Stimulated activated naive CD8-positive, alpha-beta T cell treated with anti-CD3 and anti-CD28 coated beads, Interleukin-15, Interleukin-2, amounts not matched to agents 100 ng/mL and 50 ng/mL, for 24 hours (primary cell): ENCODE results near the gene ICA1L.
"Not testable (repeated sequence)": the region's sequence is repeated elsewhere in the genome, so short reads cannot be mapped to it uniquely, and the experiment has no call there.

ENCODE experiments used
- H3K27ac Mint-ChIP-seq: one replicate; pipeline ENCODE4 v1.8.0; 2021; ENCODE audit warnings: mild to moderate bottlenecking, mixed read lengths
- H3K27me3 Mint-ChIP-seq: one replicate; pipeline ENCODE4 v1.8.0; 2021; ENCODE audit warnings: mixed read lengths
- H3K36me3 Mint-ChIP-seq: one replicate; pipeline ENCODE4 v1.8.0; 2021; ENCODE audit warnings: low read depth, mixed read lengths
- H3K4me1 Mint-ChIP-seq: one replicate; pipeline ENCODE4 v1.8.0; 2021; ENCODE audit warnings: low read depth, mixed read lengths
- H3K4me3 Mint-ChIP-seq: one replicate; pipeline ENCODE4 v1.8.0; 2021; ENCODE audit warnings: mild to moderate bottlenecking, mixed read lengths
- H3K9me3 Mint-ChIP-seq: one replicate; pipeline ENCODE4 v1.8.0; 2021; ENCODE audit warnings: mixed read lengths

The ICA1L gene

DNA sequence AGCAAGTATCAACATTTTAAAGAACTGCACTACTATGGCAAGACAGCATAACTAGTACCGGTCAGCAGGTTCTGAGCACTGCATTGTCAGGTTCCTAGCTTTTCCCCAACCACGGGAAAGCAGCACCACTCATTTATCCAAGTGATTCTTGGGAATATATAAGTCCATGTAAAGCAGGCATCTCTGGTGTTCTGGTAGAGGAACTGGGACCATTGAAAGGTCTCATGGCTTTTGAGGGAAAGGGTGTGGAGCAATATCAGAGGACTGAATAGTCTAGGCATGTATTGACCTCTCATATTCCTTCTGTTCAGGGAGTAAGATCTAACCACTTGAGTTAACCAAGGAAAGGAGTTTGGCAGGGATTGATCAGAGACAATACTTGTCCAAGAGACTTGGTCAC lies 6.1 kb upstream of the ICA1L start:
- no peaks in the 10 kb centered on the region for H3K27me3 Mint-ChIP-seq
- peaks cover 15% of the 10 kb centered on the region for H3K36me3 Mint-ChIP-seq
- no peak overlapping the region for H3K27ac Mint-ChIP-seq
- H3K4me3 Mint-ChIP-seq: no peak overlapping the region
- no peaks in the 10 kb centered on the region for H3K9me3 Mint-ChIP-seq
- H3K4me1 Mint-ChIP-seq: no peaks in the 10 kb centered on the region

DNA sequence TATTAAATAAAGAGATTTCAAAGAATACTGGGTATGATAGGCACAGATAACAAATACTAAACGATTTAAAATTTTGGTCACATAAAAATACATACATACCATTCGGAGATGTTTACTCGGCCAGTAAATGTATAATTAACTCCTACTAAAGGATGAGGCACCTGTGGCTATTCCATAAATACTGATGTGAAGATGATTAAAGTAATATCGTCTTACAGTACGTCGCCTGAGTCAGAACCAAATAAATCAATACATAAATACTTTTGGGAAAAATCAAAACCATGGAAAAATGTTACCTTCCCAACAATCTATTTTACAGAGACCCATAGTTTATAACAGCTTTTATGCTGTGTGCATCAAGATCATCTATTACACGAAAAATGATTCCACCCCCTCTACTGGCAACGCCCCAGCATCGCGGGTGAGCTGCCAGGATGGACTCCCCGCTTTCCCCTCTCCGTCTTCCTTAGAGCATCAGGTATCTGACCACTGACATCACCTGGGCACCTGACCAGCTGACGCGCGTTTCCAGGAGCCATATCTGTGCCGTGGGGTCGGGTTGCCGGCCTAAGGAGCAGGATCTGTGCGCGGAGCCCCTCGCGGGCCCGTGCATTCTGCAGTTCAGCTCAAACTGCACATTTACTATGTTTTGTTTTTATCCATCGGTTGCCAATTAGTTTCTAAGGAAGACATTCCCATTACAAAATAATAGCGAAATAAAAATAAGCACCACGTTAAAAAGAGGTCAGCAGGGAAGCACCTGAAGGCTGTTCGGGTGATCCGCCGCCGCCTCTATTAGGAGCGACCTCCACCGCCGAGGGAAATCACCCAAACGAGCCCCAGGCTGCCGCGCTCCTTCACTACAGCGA lies 901 bp downstream of the ICA1L start:
- Mint-ChIP-seq H3K4me1 (peaks cover 13% of the 10 kb centered on the region), H3K36me3 (no peaks in the 10 kb centered on the region), H3K9me3 (no peaks in the 10 kb centered on the region), H3K27ac (peak overlapping the region; percentile 82), H3K4me3 (peak overlapping the region; percentile 90), H3K27me3 (no peaks in the 10 kb centered on the region)

GRCh38 chr2:202861987-202862386 lies 9.6 kb downstream of the ICA1L start:
- no peaks in the 10 kb centered on the region for H3K36me3 Mint-ChIP-seq
- no peaks in the 10 kb centered on the region for H3K4me1 Mint-ChIP-seq
- H3K4me3 Mint-ChIP-seq: no peak overlapping the region
- H3K9me3 Mint-ChIP-seq: no peaks in the 10 kb centered on the region
- no peaks in the 10 kb centered on the region for H3K27me3 Mint-ChIP-seq
- H3K27ac Mint-ChIP-seq: no peak overlapping the region

GRCh38 chr2:202858601-202859000 lies 13.0 kb downstream of the ICA1L start:
- H3K4me3 Mint-ChIP-seq: no peak overlapping the region

GRCh38 chr2:202849343-202849742 lies 22.2 kb downstream of the ICA1L start:
- H3K36me3 Mint-ChIP-seq, H3K9me3 Mint-ChIP-seq, H3K4me3 Mint-ChIP-seq, H3K27ac Mint-ChIP-seq, H3K27me3 Mint-ChIP-seq, H3K4me1 Mint-ChIP-seq: not testable (repeated sequence)

More at GRCh38 chr2:202858601-202859000, 13.0 kb downstream of the ICA1L start:
- no peaks in the 10 kb centered on the region for H3K9me3 Mint-ChIP-seq
- no peak overlapping the region for H3K27ac Mint-ChIP-seq
- no peaks in the 10 kb centered on the region for H3K36me3 Mint-ChIP-seq
- H3K4me1 Mint-ChIP-seq: no peaks in the 10 kb centered on the region
- no peaks in the 10 kb centered on the region for H3K27me3 Mint-ChIP-seq

DNA sequence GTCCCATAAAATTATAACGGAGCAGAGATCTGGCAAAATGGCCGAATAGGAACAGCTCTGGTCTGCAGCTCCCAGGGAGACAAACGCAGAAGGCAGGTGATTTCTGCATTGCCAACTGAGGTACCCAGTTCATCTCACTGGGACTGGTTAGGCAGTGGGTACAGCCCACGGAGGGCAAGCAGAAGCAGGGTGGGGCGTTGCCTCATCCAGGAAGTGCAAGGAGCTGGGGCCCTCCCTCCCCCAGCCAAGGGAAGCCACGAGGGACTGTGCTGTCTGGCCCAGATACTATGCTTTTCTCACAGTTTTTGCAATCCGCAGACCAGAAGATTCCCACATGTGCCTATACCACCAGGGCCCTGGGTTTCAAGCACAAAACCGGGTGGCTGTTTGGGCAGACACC lies 22.8 kb downstream of the ICA1L start:
- H3K36me3 Mint-ChIP-seq: no peaks in the 10 kb centered on the region
- peaks cover 3% of the 10 kb centered on the region for H3K9me3 Mint-ChIP-seq
- no peak overlapping the region for H3K27ac Mint-ChIP-seq
- H3K4me3 Mint-ChIP-seq: no peak overlapping the region
- peaks cover 7% of the 10 kb centered on the region for H3K4me1 Mint-ChIP-seq
- H3K27me3 Mint-ChIP-seq: no peaks in the 10 kb centered on the region

GRCh38 chr2:202847693-202848524 lies 23.7 kb downstream of the ICA1L start:
- H3K4me1 Mint-ChIP-seq: peaks cover 7% of the 10 kb centered on the region
- peaks cover 7% of the 10 kb centered on the region for H3K9me3 Mint-ChIP-seq
- H3K4me3 Mint-ChIP-seq: no peak overlapping the region
- no peak overlapping the region for H3K27ac Mint-ChIP-seq
- H3K27me3 Mint-ChIP-seq: no peaks in the 10 kb centered on the region
- H3K36me3 Mint-ChIP-seq: peaks cover 7% of the 10 kb centered on the region

DNA sequence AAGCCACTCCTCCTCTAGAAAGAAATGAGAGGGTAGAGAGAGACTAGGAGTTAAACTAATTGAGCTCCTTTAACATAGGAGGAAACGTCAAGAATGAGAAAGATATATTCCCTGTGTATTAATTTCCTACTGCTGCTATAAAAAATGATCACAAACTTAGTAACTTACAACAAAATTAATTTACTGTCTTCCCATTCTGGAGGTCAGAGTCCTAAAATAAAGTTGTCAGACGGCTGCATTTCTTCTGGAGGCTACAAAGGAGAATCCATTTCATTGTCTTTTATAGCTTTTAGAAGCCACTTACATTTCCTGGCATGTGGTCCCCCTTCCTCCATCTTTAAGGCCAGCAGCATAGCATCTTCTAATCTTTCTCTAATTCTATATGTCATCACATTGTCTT lies 26.9 kb downstream of the ICA1L start:
- Mint-ChIP-seq H3K27ac (no peak overlapping the region), H3K27me3 (no peaks in the 10 kb centered on the region), H3K36me3 (peaks cover 14% of the 10 kb centered on the region), H3K4me3 (no peak overlapping the region), H3K9me3 (peaks cover 11% of the 10 kb centered on the region), H3K4me1 (peaks cover 7% of the 10 kb centered on the region)

GRCh38 chr2:202842690-202843089 lies 28.9 kb downstream of the ICA1L start:
- Mint-ChIP-seq H3K4me3 (no peak overlapping the region), H3K4me1 (no peaks in the 10 kb centered on the region), H3K36me3 (peaks cover 14% of the 10 kb centered on the region), H3K27ac (no peak overlapping the region), H3K27me3 (no peaks in the 10 kb centered on the region), H3K9me3 (peaks cover 9% of the 10 kb centered on the region)

- no peaks in the 10 kb centered on the region for H3K4me1 Mint-ChIP-seq
- no peak overlapping the region for H3K27ac Mint-ChIP-seq
- H3K27me3 Mint-ChIP-seq: no peaks in the 10 kb centered on the region
- H3K4me3 Mint-ChIP-seq: no peak overlapping the region
- H3K9me3 Mint-ChIP-seq: peaks cover 9% of the 10 kb centered on the region
- H3K36me3 Mint-ChIP-seq: peaks cover 14% of the 10 kb centered on the region
Measured at GRCh38 chr2:202841090-202841867, 30.3 kb downstream of the ICA1L start.

DNA sequence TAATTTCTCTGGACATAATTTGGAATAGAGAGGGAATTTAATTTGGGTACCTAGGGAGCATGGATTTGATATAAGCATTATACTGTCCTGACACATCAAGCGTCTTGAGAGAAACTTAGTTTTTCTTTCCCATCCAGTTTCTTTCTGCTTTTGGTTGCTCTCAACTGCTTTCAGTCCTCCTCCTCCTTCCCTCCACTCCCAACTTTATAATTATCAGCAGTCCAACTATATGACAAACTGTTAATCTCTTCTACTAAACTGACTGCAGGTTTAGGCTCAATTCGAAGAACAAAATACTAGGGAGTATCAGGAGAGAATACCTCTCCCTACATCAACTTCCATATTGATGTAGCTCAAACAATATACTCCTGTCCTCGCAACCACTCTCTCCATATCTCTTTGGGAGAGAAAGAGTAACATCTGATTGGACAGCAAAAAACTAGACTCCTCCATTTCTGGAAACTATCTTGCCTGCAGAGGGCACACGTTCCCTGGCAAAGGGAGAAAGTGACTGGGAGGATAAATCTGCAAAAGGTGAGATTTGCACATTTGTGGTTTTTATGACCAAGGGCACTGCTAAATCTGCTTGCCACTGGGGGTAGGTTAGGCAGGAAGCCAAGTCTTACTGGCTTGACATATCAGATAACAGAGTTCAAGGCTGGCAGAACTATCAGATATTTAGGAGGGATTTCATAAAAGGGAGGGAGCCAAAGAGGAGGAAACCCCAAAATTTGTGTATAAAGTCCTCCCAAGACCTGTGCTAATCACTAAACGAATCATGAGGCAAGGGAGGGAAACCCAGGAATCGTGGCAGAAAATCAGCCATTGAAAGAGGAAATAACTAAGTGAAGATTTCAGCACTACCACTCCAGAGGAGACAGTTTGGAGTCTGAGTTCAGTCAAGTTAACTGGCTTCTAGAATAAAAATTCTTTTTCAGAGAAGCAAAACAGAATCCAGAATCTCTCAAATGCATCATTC lies 40.0 kb downstream of the ICA1L start:
- Mint-ChIP-seq H3K27me3 (no peaks in the 10 kb centered on the region), H3K4me3 (peak overlapping the region; percentile 19), H3K9me3 (no peaks in the 10 kb centered on the region), H3K36me3 (no peaks in the 10 kb centered on the region), H3K27ac (no peak overlapping the region), H3K4me1 (peaks cover 10% of the 10 kb centered on the region)

- Mint-ChIP-seq H3K4me3 (no peak overlapping the region), H3K9me3 (no peaks in the 10 kb centered on the region), H3K36me3 (no peaks in the 10 kb centered on the region), H3K4me1 (no peaks in the 10 kb centered on the region), H3K27me3 (no peaks in the 10 kb centered on the region), H3K27ac (no peak overlapping the region)
Measured at GRCh38 chr2:202824901-202825300, 46.7 kb downstream of the ICA1L start.

DNA sequence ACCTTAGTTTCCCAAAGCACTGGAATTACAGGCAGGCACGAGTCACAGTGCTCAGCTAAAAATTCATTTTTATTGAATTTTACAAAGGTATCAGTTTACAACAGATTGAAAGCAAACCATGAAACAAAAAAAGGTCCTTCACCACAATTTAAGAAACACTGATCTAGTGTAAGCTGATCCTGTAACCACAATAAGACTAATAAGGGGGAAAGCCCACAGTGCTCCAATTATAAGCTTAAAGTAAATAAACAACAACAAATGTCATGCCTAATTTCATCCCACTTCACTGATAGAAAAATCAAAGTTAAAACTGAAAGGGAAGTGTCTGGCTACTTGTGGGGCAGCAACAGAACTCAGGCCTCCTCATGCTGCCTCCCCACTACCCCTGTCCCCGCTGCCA lies 49.2 kb downstream of the ICA1L start:
- H3K4me3 Mint-ChIP-seq: no peak overlapping the region
- no peaks in the 10 kb centered on the region for H3K36me3 Mint-ChIP-seq
- no peak overlapping the region for H3K27ac Mint-ChIP-seq
- no peaks in the 10 kb centered on the region for H3K27me3 Mint-ChIP-seq
- H3K4me1 Mint-ChIP-seq: no peaks in the 10 kb centered on the region
- H3K9me3 Mint-ChIP-seq: no peaks in the 10 kb centered on the region
